HG03354 (cell line): ENCODE results near the gene COA1.
A peak's percentile ranks its signal among the peaks of the same experiment; 100 is the strongest.
"Not testable (repeated sequence)": the region's sequence is repeated elsewhere in the genome, so short reads cannot be mapped to it uniquely, and the experiment has no call there.

Experiments
- ATAC-seq: cut with Tn5 transposase; IDR thresholded peaks from one replicate; pipeline ENCODE4 v1.9.1; 2021; ENCODE audit warnings: mild to moderate bottlenecking; ENCODE audit not compliant: unreplicated experiment, poor library complexity, severe bottlenecking

The COA1 gene

GRCh38 chr7:43642897-43643630, 86.3 kb downstream of the COA1 start:
- no peak for ATAC-seq

- no peak for ATAC-seq
These were observed 88.6 kb downstream of the COA1 start for GRCh38 chr7:43640679-43641078.

- ATAC-seq, result no peak
These were observed 89.3 kb downstream of the COA1 start for GRCh38 chr7:43639858-43640491.

GRCh38 chr7:43637114-43637806, 92.1 kb downstream of the COA1 start:
- ATAC-seq, result no peak

- ATAC-seq, result no peak
These were observed 93.2 kb downstream of the COA1 start for GRCh38 chr7:43636093-43636492.

- no peak for ATAC-seq
These were observed 94.9 kb downstream of the COA1 start for GRCh38 chr7:43634384-43634783.

GRCh38 chr7:43632746-43633145, 96.6 kb downstream of the COA1 start:
- ATAC-seq, result no peak

- no peak for ATAC-seq
These were observed 97.8 kb downstream of the COA1 start for GRCh38 chr7:43631559-43631958.

GRCh38 chr7:43630482-43630881, 98.8 kb downstream of the COA1 start:
- ATAC-seq, result no peak

GRCh38 chr7:43629857-43630256, 99.5 kb downstream of the COA1 start:
- ATAC-seq, result no peak

- ATAC-seq, result no peak
These were observed 100.9 kb downstream of the COA1 start for GRCh38 chr7:43628431-43628830.

GRCh38 chr7:43627798-43628197, 101.5 kb downstream of the COA1 start:
- not testable (repeated sequence) for ATAC-seq

- ATAC-seq, result no peak
These were observed 102.6 kb downstream of the COA1 start for GRCh38 chr7:43626695-43627094.

GRCh38 chr7:43625980-43626379, 103.3 kb downstream of the COA1 start:
- no peak for ATAC-seq

GRCh38 chr7:43625453-43625852, 103.9 kb downstream of the COA1 start:
- ATAC-seq, result peak; percentile 77

- ATAC-seq, result no peak
These were observed 105.2 kb downstream of the COA1 start for GRCh38 chr7:43624156-43624555.

- ATAC-seq, result no peak
These were observed 107.4 kb downstream of the COA1 start for GRCh38 chr7:43621729-43622448.

GRCh38 chr7:43619213-43620012, 109.9 kb downstream of the COA1 start:
- ATAC-seq, result no peak

GRCh38 chr7:43618073-43618472, 111.2 kb downstream of the COA1 start:
- ATAC-seq, result no peak

- ATAC-seq, result no peak
These were observed 112.3 kb downstream of the COA1 start for GRCh38 chr7:43616977-43617376.
